ENCODE results near the gene IFT52. TPM values are rescaled to one million over a fixed set of nuclear protein-coding genes. Genes with fewer than 3 reads are reported as not detected.
"Not testable (repeated sequence)": the region's sequence is repeated elsewhere in the genome, so short reads cannot be mapped to it uniquely, and the experiment has no call there.

IFT52 gene
- polyA plus RNA-seq, 12 donors = 21.9 to 42.7 (median 30.4) TPM; not detected in 2

DNA sequence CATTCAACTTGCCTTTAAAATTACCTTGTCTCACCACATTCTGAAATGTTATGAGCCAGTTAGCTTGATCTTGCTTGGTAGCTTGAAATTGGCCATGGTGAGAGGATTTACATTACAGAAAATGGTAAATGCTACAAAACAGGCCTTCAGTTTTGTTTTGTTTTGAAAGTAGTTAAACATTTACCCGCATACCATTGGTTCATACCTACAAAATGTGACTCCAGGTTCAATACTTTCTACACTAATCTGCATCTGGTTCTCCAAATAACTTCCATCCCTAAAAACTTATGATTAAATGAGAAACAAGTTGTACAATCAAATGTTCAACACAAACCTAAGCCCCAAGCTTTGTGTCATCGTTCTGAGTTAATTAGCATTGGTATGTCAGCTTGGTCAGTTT lies 45.7 kb downstream of the IFT52 start:
- DNase-seq = no peak

DNA sequence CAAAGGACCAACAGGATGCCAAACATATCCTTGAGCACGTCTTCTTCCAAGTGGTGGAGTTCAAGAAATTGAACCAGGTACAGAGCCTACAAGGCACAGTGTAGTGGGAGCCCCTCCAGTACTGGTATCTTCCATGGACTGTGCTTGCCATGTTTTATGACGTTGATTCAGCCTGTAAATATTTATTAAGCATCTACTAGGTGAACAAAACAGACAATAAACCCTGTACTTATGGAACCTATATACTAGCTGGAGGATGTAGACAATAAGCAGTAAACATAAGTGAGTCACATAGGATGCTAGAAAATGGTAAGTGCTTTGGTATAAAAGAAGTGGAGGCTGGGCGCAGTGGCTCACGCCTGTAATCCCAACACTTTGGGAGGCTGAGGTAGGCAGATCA lies 51.8 kb downstream of the IFT52 start:
- no peak for DNase-seq

DNA sequence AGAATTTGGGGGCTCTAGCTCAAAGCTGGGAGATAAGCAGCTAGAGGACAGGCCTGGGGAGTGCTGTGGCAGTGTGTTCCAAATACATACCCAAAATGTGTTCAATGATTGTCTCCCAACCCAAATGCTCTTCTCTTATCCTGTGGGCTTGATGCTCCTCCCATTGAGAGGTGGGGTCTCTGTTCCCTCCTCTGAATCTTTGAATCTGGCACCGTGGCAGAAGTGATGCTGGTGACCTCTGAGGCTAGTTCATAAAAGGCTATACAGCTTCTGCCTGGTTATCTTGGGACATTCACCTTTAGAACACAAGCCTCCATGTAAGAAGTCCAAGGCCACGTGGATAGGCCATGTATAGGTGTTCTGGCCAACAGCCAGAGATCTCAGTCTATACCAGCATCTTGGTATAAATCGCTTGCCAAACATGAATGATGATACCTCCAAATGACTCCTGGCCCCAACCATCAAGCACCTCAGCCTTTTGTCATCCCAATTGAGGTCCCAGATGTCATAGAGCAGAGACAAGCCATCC lies 60.3 kb downstream of the IFT52 start:
- DNase-seq = no peak

DNA sequence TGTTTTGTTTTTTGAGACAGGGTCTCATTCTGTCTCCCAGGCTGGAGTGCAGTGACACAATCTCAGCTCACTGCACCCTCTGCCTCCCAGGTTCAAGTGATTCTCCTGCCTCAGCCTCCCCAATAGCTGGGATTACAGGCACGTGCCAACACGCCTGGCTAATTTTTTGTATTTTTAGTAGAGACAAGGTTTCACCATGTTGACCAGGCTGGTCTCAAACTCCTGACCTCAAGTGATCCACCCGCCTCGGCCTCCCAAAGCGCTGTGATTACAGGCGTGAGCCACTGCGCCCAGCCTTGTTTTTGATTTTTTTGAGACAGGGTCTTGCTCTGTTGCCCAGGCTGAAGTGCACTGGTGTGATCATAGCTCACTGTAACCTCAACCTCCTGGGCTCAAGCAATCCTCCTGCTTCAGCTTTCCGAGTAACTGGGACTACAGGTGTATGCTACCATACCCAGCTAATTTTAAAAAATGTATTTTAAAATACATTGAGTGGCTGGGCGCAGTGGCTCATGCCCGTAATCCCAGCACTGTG lies 61.0 kb downstream of the IFT52 start:
- not testable (repeated sequence) for DNase-seq

DNA sequence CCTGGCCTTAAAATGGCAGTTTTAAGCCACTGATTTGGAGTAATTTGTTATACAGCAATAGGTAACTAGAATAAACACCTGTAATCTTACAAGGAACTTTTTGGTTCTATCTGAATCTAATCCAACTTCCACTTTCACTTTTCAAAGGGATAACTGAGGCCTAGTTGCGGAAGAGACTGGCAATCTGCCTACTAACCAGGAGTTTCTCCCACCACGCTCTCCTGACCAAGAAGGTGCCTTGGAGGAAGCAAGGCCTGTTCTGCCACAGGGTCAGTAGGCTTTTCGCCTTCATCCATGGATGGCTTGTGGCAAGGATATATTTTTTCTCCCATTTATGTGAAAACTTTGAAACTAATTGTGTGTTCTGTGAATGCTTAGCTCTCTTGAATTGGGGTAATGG lies 63.2 kb downstream of the IFT52 start:
- no peak for DNase-seq

DNA sequence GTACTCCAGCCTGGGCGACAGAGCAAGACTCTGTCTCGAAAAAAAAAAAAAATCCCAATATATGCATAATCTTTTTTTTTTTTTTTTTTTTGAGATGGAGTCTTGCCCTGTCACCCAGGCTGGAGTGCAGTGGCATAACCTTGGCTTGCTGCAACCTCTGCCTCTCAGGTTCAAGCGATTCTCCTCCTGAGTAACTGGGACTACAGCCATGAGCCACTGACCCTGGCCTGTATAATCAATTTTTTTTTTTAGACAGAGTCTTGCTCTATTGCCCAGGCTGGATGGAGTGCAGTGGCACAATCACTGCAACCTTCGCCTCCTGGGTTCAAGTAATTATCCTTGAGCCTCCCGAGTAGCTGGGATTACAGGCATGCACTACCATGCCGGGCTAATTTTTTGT lies 64.4 kb downstream of the IFT52 start:
- DNase-seq = not testable (repeated sequence)

DNA sequence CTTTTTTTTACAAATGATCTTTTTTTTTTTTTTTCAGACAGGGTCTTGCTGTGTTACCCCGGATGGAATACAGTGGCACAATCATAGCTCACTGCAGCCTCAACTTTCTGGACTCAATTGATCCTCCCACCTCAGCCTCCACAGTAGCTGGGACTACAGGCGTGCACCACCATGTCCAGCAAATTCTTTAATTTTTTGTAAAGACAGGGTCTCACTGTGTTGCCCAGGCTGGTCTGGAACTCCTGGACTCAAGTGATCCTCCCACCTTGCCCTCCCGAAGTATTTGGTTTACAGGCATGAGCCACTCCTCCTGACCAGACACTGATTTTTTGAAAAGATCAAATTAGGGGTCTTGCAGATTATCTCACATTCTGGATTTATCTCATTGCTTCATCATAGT lies 65.2 kb downstream of the IFT52 start:
- DNase-seq = no peak

DNA sequence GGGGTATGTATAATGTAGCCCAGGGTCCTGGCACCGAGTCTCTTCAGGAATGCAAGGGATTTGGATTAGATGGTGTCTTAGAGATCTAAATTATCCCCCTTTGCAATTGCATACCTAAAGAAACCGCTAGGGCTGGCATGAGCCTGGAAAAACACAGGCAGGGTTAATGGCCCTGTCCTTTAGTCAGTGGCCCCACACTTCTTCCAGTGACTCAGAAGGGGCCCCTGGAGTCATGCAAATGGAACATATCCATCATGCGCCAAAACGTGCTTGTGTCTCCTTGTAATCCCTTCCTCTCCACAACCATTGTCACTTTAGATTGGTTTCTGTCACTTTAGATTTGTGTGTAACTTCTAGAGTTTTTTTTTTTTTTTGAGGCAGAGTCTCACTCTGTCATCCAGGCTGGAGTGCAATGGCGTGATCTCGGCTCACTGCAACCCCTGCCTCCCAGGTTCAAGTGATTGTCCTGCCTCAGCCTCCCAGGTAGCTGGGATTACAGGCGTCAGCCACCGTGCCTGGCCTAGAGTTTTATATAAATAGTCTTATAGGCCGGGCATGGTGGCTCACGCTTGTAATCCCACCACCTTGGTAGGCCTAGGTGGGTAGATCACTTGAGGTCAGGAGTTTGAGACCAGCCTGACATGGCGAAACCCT lies 67.5 kb downstream of the IFT52 start:
- no peak for DNase-seq

DNA sequence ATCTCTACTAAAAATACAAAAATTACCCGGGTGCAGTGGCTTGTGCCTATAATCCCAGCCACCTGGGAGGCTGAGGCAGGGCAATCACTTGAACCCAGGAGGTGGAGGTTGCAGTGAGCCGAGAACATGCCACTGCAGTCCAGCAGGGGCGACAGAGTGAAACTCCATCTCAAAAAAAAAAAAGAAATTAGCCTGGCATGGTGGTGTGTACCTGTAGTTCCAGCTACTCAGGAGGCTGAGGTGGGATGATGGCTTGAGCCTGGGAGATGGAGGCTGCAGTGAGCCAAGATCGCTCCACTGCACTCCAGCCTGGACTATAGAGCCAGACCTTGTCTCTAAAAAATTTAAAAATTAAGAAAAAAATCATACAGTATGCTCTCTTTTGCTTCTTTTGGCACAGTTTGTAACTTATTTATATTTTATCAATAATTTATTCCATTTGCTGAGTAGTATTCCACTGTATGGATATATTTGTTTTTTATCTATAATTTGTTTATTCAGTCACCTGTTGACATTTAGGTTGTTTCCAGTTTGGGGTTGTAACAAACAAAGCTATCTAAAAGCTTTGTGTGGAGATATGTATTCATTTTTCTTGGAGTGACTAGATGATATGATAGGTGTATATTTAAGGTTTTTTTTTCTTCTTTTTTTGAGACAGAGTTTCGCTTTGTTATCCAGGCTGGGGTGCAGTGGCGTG lies 68.1 kb downstream of the IFT52 start:
- no peak for DNase-seq

DNA sequence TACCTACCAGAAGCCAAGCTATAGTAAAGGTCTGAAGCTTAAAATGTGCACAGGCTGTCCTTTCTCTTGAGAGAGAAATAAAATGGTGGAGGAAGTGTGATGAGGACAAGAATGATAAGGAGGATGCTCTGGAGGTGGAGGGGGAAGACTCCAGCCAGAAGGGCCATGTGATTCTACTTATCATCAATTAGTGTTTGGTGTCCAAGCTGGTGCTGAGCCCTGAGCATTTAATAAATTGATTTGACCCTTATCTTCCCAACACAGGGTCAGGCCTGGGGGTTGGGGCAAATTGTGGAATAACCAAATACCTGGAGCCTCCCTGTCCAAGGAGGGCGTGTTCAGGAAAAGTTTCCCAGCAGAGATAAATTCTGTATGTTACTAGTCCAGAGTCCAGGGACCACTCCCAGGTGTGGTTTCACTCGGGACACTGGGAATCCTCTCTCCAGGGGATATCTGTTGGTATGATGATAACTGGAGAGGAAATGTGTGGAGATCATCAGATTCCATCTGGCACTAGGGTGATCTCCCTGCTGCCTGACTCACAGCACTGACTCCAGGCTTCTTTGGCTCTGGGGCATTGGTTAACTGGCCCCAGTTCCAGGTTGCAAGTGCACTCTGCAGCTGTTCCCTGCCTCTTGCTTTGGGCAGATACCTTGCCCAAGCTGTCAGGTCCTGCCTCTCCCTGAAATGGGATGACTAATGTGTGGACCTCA lies 72.4 kb downstream of the IFT52 start:
- DNase-seq = no peak

DNA sequence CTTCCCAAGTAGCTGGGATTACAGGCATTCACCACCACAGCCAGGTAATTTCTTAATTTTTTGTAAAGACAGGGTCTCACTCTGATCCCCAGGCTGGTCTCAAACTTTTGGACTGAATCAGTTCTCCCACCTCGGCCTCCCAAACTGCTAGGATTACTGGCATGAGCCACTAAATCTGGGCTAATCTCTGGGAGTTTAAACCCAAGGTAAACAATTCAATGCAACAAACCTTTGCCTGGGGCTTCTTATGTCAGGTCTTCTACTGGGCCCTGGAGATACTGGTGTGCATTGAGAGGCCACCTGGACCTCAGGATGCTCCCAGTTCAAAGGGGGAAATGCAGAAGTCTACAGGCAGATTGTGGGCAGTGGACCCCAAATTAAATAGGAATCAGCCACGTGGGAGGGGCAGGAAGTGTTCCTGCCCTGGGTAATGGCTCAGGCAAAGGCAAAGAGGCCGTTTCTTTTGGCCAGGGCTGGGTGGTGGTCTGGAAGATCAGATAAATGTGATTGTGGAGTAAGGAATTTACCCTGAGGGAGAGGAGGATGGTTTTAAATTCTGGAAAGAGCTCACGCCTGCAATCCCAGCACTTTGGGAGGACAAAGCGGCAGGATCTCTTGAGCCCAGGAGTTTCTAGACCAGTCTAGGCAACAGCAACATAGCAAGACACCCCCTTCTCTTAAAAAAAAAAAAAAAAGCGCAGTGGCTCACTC lies 74.9 kb downstream of the IFT52 start:
- DNase-seq = no peak

DNA sequence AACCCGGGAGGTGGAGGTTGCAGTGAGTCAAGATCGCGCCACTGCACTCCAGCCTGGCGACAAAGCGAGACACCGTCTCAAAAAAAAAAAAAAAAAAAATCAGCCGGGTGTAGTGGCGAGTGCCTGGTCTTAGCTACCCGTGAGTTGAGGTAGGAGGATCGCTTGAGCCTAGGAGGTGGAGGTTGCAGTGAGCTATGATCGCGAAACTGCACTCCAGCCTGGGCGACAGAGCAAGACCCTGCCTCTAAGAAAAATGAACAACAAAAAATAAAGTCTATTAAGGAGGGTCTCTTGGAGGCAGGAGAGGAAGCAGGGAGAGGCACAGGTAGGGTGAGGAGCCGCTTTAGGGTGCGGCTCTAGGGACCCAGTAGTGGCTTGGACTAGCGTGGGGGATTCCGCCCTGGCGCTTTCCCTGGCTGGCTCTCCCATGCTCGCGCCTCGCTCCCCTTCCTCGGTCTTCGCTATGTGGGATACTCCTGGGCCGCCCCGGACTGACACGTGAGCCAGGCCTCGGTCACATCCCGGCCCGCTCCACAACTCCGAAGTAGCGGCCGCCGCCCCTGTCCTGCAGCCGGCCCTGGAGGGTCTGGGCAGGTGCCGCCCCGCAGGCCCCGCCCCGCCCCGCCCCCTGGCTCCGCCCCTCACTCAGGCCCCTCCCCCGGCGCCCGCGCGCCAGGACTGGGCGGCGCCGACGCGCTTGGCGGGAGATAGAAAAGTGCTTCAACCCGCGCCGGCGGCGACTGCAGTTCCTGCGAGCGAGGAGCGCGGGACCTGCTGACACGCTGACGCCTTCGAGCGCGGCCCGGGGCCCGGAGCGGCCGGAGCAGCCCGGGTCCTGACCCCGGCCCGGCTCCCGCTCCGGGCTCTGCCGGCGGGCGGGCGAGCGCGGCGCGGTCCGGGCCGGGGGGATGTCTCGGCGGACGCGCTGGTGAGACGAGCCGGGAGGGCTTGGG lies 75.9 kb downstream of the IFT52 start, which contains the start of gene MYBL2:
TSS of gene MYBL2 (plus strand) at position 739 of the 953 bp plus-strand sequence. CDS start at position 909, 170 bp downstream.
- peak; percentile 37 for DNase-seq

DNA sequence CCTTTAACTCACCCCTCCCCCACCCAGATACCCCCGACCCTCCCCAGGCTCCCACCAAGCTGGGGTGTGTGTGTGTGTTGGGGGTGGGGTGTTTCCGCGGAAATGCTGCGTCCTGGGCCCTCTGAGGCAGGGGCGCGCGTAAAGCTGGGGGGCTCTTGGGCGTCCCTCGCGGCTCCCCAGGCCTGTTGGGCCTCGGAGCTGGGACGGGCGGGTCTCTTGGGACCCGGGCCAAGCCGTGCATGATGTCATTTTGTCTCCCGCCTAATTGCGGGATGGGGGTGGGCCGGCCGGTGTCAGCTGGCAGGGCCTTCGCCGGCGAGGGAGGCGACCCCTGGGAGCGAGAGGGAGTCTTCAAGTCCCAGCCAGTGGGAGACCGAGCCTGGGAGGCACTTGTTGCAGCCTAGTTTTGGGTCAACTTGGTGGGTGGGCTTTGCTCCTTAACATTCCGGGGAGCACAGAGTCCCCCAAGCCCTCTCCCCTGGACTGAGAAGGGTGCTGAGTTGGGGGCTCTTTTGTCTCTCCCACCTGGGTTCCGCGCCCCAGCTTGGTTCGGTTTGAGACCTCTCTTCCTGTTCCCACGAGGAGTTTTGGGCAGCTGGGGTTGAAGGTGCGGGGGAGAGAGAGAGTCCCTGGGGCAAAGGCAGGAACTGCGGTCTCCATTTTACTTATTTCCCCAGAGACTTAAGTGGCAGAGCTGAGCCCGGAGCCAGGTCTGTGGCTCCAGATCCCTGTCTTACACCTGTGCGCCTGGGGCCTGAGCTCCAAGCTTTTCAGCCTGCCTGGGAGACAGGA lies 76.8 kb downstream of the IFT52 start:
- no peak for DNase-seq

DNA sequence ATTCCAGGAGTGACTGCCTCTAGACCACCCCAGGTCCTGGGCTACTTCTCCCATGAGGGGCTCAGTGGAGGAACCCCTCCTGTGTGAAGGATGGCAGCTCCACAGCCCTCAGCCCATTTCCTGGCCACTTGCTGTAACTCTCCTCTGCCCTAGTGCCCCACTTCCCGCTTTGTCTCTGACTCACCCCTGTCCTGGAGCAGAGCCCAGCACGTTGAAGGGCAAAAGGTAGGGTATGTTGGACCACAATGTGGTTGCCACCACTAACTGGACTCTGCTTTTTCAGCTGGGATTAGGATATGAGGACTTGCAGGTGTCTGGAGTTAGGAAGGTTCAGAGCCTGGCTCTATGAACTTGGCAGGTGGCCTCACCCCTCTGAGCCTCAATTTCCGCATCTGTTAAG lies 78.6 kb downstream of the IFT52 start:
- DNase-seq = no peak

DNA sequence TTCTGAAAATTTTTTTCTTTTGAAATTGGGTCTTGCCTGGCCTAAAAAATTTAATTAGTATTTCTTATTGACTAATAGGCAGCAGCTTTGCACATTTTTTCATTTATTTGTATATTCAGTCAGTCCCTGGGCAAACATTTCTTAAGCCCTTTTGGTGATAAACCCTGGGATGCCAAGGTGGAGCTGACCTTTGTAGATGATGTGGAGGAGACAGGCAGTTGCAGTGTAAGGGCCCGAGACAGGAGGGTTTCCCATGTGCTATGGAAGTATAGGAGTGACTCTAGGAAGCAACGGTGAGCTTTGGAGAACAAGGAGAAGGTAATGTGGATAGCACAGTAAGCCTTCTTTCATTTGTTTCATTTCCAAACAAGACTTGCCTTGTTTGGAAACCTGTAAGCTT lies 79.7 kb downstream of the IFT52 start:
- no peak for DNase-seq

DNA sequence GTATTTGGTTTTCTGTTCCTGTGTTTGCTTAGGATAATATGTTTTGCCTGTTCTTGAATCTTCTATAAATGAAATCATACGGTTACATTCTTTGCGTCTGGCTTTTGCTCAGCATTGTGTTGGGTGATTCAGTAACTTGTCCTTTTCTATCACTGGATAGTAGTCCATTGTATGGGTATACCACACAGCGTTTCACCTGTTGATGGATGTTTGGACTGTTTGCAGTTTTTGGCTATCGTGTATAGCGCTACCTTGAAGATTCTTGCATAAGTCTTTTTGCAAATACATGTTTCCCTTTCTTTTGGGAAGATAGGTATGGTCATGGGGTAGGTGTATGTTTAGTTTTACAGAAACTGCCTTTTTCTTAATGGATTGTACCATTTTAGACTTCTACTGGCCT lies 85.6 kb downstream of the IFT52 start:
- no peak for DNase-seq

DNA sequence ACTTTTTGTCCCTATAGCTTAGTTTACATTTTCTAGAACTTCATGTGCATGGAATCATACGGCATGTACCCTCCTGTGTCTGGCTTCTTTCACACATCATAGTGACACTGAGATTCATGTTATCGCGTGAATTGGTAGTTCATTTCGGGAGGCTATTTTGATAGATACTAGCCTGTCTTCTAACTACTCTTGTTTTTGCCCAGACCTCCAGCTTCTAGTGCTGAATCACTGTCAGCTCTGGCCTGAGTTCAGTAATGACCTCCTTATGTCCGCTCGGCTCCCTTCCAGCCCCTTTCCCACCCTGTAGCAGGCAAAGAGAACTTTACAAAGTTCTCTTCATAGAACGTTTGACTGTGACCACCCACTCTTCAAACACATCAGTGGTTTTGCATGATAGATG lies 90.2 kb downstream of the IFT52 start:
- DNase-seq = no peak

DNA sequence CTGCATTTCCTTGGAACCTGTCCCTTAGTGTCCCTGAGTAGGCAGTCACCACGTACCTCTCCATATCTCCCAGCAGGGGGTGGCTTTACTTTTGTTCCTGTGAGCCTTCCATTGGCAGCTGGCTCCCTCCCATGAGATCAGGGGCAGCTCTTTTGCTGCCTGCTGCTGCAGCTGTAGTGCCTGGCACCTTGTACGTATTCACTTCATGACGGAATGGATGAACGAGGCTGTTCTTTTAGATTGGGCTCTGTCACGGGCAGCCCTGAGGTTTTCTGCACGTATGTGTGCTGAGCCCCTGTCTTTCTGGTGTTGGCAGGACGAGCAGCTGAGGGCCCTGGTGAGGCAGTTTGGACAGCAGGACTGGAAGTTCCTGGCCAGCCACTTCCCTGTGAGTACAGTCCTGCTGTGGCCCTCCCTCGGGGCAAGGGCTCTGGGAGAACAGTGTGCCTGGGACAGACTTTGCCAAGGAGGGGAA lies 90.8 kb downstream of the IFT52 start:
- no peak for DNase-seq

DNA sequence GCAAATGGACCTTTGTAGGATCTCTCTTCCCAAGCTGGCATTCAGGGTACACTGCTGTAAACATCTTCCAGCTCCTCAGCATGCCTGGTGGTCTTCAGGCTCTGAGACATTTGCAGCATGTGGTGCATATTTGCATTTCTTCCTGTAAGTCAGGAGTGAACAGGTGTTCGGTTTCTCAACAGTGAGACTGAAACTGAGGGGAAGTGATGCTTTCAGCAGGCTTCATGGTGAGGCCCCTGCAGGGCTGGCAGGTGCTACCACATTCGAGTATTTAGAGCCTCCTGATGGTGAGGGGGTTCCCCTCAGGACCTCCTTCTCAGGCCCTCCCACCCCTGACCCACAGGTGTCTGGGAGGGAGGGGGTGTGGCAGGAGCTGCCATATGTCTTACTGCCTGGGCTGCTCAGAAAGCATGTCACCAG lies 91.3 kb downstream of the IFT52 start:
- no peak for DNase-seq

DNA sequence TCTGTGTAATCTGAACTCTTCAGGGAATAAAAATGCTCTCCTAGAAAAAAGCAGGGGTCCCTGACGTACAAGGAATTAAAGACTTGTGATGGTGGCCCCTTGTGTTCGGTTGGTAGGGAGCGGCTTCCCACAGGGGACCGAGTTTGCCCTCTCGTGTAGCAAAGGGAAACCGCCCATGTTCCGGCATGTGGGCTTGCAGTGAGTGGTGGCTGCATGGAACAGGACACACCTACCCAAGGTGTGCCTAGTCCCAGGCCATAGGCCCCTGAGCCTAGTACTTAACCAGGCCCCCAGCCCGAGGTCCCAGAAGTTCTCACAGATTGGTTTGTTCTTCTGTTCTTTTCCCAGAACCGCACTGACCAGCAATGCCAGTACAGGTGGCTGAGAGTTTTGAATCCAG lies 91.7 kb downstream of the IFT52 start:
- DNase-seq = no peak

Measured in muscle of arm (tissue), 12 donors.